Body of pancreas (tissue), 4 donors: ENCODE data around the gene NDUFAF3. TPM values are rescaled to one million over a fixed set of nuclear protein-coding genes. Genes with fewer than 3 reads are reported as not detected.

Experiments
- ATAC-seq: fragments of 150-250 bp; one replicate; pipeline ENCODE4 v1.9.1; 2016
- DNase-seq, 4 donors: peaks; one replicate each; pipeline ENCODE4 v3.0.0-alpha.2; 2019
- H3K27ac ChIP-seq, 4 donors: fragments of 200-600 bp; sonication (generic); 1 replicate in 3 of 4; 2 replicates in 1 of 4; pipeline versions ENCODE4 v1.5.1 to v1.6.1; 2016 to 2019; ENCODE audit warnings: mild to moderate bottlenecking in 1 of 4, mixed read lengths in 1 of 4, moderate library complexity in 1 of 4
- H3K27me3 ChIP-seq, 2 donors: fragments of 200-600 bp; sonication (generic); one replicate each; pipeline ENCODE4 v1.6.0; 2016; ENCODE audit warnings: mild to moderate bottlenecking in 1 of 2
- H3K36me3 ChIP-seq, 2 donors: fragments of 200-600 bp; sonication (generic); replicated peaks in 1 of 2; 2 replicates each; pipeline ENCODE4 v1.5.1; 2016; ENCODE audit warnings: low read depth in 2 of 2; ENCODE audit not compliant: insufficient read depth in 1 of 2
- H3K4me1 ChIP-seq: fragments of 200-600 bp; sonication (generic); one replicate; pipeline ENCODE4 v1.6.0; 2016
- H3K4me3 ChIP-seq, 2 donors: fragments of 200-600 bp; sonication (generic); 1 replicate in 1 of 2; 2 replicates in 1 of 2; pipeline ENCODE4 v1.5.1; 2016 to 2019
- H3K9me3 ChIP-seq, 3 donors: fragments of 200-600 bp; sonication (generic); 1 replicate in 2 of 3; 2 replicates in 1 of 3; pipeline ENCODE4 v1.5.1; 2016
- POLR2A ChIP-seq, 3 donors: fragments of 450-650 bp; IDR thresholded peaks; one replicate each; pipeline ENCODE4 v1.6.1; 2016; ENCODE audit warnings: antibody characterized with exemption in 3 of 3, mild to moderate bottlenecking in 2 of 3
- WGBS, 2 donors: methylation state at CpG; one replicate each; pipeline ENCODE4 v1.1.5; 2017; 5-methylcytosine and 5-hydroxymethylcytosine counted together
- intact Hi-C: fragments of 100-400 bp; cut with DNase I; formaldehyde crosslinking; loops from one replicate; pipeline ENCODE4 v1.15.1; 2023
- total RNA-seq, 2 donors: library from RNA; depleted of rRNA; stranded (reverse); fragments of >200 nt; gene quantifications; one replicate each; pipeline ENCODE4 v1.1.0, GENCODE V29; 2016
- TF ChIP-seq, protein P1 (sequence below), 7 experiments: fragments of 450-650 bp in 4 of 7; fragments of 200-600 bp in 3 of 7; sonication (generic) in 3 of 7; IDR thresholded peaks; one replicate each; pipeline ENCODE4 v1.5.1; 2016 to 2019; ENCODE audit warnings: antibody characterized with exemption in 7 of 7

The NDUFAF3 gene
- total RNA-seq, 2 donors from 2014 or later = 25.7 to 55.0 TPM

DNA sequence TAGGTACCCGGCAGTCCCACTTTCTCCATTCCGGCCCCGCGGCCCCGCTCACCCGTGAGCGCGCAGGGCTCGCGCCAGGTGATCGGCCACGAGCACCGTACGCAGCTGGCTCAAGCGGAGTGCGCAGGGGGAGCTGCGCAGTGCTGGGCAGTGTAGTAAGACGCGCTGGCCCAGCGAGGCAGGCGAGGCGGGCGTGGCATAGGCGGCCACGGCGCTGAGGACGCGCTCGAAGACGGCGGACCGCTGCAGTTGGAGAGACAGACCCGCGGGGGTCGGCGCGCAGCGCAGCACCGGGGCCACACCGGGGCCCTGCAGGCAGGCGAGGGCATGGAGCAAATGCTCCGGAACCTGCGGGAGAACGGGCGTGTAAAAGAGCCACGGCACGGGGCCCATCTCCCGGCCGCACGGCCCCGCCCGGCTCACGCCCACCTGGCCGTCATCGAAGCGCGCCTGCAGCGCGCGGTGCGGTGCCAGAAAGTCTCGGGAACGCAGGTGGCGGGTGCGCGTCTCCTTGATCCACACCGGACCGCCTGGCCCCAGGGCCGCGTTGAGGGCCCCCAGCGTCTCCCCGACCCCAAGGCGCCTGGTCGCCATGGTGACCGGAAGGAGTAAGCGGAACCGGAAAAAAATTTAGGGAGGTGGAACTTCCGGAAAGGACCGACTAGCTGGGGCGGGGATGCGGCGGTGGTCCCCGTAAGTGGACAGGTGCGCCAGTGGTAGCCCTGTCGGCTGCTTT is 3.8 kb upstream of the NDUFAF3 start, which contains the start of gene DALRD3:
DALRD3 (minus strand) TSS at position 610 of the 736 bp plus-strand sequence; CDS start at position 594, 16 bp downstream.
- H3K36me3 ChIP-seq = peaks cover 0 to 14% of the 10 kb centered on the region in 2 donors
- no peaks in the 10 kb centered on the region for H3K9me3 ChIP-seq
- no peaks in the 10 kb centered on the region for H3K27me3 ChIP-seq
- ATAC-seq (no peak), DNase-seq (peak; percentile 62 to 68 (median 64))
- 1% methylated on average over 16 to 83 of the region's 85 CpGs for WGBS, 2 donors
- peaks cover 52% of the 10 kb centered on the region for H3K4me1 ChIP-seq
- H3K27ac ChIP-seq = peak within 1 kb of the TSS; percentile 62 to 99 (median 74)
- intact Hi-C loops = no loop called here
- peak; percentile 27 to 71 (median 69) for TF ChIP-seq POLR2A (IDR thresholded peaks at IDR 0.05)
- TF ChIP-seq, protein P1, sequence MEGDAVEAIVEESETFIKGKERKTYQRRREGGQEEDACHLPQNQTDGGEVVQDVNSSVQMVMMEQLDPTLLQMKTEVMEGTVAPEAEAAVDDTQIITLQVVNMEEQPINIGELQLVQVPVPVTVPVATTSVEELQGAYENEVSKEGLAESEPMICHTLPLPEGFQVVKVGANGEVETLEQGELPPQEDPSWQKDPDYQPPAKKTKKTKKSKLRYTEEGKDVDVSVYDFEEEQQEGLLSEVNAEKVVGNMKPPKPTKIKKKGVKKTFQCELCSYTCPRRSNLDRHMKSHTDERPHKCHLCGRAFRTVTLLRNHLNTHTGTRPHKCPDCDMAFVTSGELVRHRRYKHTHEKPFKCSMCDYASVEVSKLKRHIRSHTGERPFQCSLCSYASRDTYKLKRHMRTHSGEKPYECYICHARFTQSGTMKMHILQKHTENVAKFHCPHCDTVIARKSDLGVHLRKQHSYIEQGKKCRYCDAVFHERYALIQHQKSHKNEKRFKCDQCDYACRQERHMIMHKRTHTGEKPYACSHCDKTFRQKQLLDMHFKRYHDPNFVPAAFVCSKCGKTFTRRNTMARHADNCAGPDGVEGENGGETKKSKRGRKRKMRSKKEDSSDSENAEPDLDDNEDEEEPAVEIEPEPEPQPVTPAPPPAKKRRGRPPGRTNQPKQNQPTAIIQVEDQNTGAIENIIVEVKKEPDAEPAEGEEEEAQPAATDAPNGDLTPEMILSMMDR (IDR thresholded peaks at IDR 0.05) = no peak
- H3K4me3 ChIP-seq = peak within 1 kb of the TSS; percentile 75 to 86

DNA sequence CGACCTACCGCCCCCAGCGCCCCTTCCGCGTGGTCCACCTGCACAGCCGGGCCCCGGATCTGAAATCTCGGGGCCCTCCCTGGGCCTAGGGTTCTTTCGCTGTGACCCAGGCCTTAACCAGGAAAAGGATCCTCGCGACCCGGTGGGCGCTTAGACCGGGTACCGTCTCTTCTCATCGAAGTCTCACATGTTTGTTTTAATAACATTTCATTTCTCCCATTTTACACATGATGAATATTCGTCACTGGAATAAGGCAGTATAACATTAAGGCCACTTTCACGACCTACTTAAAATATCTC is 3.3 kb upstream of the NDUFAF3 start:
- no peaks in the 10 kb centered on the region for H3K9me3 ChIP-seq
- no peaks in the 10 kb centered on the region for H3K27me3 ChIP-seq
- H3K4me3 ChIP-seq = peak overlapping the region; percentile 75 to 86
- 2% methylated on average over 18 of the region's 18 CpGs for WGBS, 2 donors
- intact Hi-C loops = no loop called here
- peaks cover 0 to 13% of the 10 kb centered on the region in 2 donors for H3K36me3 ChIP-seq
- DNase-seq (no peak), ATAC-seq (no peak)
- H3K27ac ChIP-seq = peak overlapping the region; percentile 62 to 87 (median 72)
- TF ChIP-seq POLR2A (IDR thresholded peaks at IDR 0.05) = peak in 1 of 3 donors; percentile 31
- TF ChIP-seq, protein P1 (IDR thresholded peaks at IDR 0.05) = no peak
- H3K4me1 ChIP-seq = peaks cover 52% of the 10 kb centered on the region

DNA sequence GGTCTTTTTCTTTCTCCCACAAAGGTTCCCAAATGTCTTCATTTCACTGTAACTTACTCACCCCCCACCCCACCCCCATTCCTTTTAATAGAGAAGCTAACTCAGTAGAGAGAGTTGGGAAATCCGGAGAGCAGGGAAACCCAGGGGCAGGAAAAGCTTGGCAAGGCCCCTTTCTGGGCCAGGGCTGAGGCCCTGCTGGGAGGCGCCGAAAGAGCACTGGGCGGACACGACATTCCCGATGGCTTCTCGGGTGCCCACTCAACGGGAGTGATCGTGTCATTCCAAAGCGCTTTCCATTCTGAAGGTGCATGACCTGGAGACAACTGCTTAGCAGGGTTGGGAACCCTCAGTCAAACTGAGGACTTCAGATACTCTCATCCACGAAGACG is 2.0 kb upstream of the NDUFAF3 start:
- H3K27me3 ChIP-seq = no peaks in the 10 kb centered on the region
- H3K4me1 ChIP-seq = peaks cover 62% of the 10 kb centered on the region
- 13 to 26% methylated on average over 12 of the region's 12 CpGs for WGBS, 2 donors
- peak overlapping the region in 1 of 2 donors; percentile 63 for H3K4me3 ChIP-seq
- no peak for DNase-seq
- intact Hi-C loops = no loop called here
- peak overlapping the region; percentile 90 to 99 (median 98) for H3K27ac ChIP-seq
- H3K9me3 ChIP-seq = no peaks in the 10 kb centered on the region
- ATAC-seq = no peak
- TF ChIP-seq, protein P1 (IDR thresholded peaks at IDR 0.05) = no peak
- no peak for TF ChIP-seq POLR2A (IDR thresholded peaks at IDR 0.05)
- peaks cover 0 to 9% of the 10 kb centered on the region in 2 donors for H3K36me3 ChIP-seq

DNA sequence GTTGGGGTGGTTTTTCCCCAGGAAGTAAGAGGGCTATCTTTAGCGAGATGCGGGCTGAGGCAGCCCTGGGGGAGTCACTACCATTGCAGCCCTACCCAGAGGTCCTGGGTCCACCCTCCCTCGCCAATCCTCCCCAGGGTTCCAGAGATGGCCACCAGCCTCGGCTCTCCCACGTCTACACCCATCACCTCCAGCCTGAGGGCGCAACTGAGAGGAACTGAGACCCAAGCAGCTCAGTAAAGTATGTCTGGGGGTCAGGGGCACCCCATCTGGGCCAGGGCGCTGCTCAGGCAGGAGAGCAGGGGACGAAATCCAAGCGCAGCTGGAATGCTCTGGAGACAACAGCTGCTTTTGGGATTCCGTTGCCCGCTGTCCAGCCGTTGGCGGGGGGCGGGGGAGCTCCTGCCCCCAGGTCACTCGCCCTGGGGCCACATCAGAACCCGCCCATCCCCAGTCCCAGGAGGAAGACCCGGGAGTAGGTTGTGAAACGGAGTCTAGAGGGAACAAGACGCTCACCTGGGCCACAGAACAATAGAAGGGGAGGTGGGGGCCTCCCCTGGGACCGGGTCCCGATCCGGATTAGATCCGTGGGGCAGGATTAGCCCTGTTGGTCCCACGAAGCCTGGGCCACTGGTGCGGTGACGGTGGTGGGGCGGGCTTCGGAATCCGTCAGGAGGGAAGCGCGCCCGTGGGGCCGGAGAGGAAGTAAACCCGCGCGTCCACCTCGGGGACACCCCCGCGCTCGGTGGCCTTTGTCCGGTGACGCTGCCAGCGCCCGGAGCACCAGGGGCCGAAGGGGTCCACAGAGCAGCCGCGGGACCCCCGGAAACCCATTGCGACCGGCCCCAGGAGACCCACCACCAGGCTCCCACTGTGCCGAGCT is 1.4 kb upstream of the NDUFAF3 start:
- Histone ChIP-seq H3K27me3 (no peaks in the 10 kb centered on the region), H3K4me1 (peaks cover 68% of the 10 kb centered on the region), H3K36me3 (peaks cover 0 to 12% of the 10 kb centered on the region in 2 donors), H3K9me3 (no peaks in the 10 kb centered on the region), H3K27ac (peak overlapping the region; percentile 90 to 99 (median 98)), H3K4me3 (peak overlapping the region; percentile 24 to 63)
- DNase-seq (peak; percentile 60 to 75 (median 62)), ATAC-seq (peak; percentile 7)
- 1% methylated on average over 14 to 47 of the region's 51 CpGs for WGBS, 2 donors
- TF ChIP-seq, protein P1 (IDR thresholded peaks at IDR 0.05) = no peak
- TF ChIP-seq POLR2A (IDR thresholded peaks at IDR 0.05) = no peak
- intact Hi-C loops = no loop called here
